IPS-11a (cell line): ENCODE data around the gene GSG1L.

Experiments
- H3K4me3 ChIP-seq: one replicate; pipeline ENCODE4 v1.5.1; 2013; ENCODE audit warnings: low read depth, low read length, control low read depth

Gene GSG1L

DNA sequence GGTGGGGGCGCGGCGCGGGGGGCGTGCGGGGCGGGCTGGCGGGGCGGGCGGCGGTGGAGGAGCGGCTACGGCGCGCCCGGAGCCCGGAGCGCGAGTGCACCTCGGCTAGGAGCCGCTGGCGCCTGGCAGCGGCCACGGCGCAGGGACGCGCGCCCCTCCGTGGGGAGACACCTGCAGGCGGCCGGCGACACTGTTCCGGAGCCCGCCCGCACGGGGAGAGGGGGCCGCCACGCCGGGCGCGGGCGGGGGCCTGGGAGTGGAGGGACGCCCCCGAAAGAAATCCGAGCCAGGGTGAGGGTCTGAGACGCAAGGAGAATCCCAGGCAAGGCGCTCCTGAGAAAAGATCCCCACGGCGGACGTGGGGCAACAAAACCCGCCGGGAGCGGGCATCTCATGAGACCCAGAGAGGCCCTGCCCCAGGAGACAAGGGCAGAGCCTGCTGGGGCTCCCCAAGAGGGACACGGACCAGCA, at the start of gene GSG1L:
GSG1L (minus strand) TSS at position 124 of the 471 bp plus-strand sequence. CDS start 290 bp downstream, outside the sequence.
- H3K4me3 ChIP-seq = peak within 1 kb of the TSS; percentile 30

DNA sequence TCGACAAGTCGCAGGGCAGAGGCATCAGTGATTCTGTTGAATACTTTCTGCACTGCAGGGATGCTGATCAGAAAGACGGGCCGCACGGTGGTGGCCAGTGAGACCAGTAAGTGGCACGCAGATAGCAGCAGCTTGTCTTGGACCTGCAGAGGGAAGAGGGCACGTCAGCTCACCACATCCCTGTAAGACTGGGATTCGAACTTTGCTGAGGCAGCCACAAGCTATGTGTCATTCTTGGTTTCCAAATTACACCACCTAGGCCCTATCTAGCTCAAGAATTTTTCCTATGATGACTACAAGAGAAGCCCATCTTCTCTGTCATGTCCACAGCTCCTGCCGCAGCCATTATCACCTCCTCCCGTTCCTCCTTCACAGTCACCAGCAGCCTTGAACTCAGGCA, 49.4 kb upstream of the GSG1L start:
- H3K4me3 ChIP-seq = no peak overlapping the region

DNA sequence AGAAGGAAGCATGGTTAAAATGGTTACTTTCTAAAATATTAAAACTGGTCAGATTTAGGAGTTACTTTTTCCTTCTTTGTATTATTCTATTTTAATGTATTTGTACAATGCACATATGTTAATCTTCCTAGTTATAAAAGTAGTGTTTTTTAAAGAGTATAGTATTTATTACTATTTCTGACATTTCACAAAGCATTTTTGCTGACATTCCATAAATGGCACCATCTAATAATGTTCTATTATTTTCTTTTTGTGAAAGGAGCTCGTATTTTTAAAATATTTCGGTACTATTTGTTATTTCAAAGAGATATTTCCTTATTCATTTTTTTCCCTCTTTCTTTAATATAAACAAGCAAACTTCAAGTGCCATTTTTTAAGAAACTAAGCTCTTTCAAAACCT, 47.5 kb upstream of the GSG1L start:
- H3K4me3 ChIP-seq = no peak overlapping the region

DNA sequence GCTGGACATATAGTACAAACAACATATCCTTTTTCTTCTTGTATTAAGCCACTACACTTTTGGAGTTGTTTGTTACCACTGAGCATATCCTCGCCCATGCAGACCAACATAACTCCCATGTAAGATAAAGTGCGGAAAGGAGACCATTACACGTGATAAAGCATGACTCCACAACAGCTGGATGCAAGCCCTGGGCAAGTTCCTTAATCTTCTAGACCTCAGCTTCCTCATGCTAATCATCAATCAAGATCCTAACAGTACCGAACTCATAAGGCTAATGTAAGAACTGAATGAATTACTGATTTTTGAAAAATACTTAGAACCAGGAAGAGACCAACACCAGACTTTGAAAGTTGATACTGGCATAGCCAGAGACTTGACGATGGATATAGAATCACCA, 47.0 kb upstream of the GSG1L start:
- no peak overlapping the region for H3K4me3 ChIP-seq

DNA sequence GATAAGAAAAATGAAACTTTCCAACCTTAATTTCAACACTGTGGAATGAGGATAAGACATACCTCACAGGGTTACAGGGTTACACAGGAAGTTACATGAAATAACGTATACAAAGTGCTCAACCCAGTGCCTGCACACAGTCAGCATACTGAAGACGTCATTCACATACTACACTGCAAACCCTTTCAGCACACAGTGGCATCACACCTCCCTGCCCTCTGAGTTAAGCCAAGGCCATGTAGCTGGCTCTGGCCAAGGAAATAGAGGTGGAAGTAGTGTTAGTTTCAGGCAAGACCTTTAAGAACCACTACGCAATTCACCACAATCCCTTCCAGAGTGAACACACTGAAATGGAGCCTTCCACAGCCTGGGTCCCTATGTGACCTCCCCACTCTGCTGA, 46.6 kb upstream of the GSG1L start:
- H3K4me3 ChIP-seq = no peak overlapping the region

DNA sequence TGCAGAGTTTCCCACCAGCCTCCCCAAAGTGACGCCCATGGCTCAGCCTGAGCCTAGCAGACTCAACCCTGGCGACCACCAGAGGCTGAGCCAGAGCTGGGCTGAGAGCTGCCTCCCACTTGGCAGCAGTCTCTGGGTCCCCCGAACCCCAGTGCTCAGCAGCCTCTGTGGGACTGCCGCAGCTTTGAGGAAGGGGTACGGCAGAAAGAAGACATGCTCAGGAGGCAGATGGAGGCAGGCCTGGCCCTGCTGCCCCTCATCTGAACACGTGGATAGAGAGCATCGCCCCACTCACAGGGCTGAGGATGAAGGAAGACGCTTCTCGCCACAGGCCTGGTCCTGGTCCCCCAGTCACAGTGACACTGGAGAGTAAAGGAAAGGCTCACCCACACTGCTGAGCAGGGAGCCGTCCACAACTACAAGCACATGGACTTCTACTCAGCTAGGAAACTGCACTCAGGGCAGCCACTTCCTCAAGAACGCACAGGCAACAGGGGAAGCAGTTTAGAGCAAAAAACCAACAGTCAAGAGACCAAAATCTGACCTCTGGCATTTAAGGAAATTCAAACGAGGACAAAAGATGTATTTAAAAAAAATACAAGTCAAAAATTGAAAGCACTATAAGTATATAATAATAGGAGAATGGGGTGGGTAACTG, 45.2 kb upstream of the GSG1L start:
- no peak overlapping the region for H3K4me3 ChIP-seq

DNA sequence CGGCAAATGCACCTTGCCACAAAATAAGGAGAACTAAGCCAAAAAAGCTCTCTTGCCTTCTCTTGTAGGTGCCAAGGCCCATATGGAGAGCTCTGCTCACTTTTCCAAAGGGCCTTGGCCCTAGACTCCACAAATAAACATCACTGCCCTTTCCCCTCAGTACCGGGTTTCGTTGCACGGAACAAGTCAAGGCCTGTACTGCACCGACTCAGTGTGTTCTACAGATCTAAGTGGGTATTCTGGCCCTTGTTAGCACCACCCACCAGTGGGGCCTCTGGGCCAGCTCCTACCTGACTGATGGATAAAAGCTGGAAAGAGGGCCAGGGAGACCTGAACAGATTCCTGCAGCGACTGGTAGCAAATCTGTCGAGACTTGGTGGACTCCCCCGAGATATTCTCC, 43.7 kb upstream of the GSG1L start:
- no peak overlapping the region for H3K4me3 ChIP-seq

DNA sequence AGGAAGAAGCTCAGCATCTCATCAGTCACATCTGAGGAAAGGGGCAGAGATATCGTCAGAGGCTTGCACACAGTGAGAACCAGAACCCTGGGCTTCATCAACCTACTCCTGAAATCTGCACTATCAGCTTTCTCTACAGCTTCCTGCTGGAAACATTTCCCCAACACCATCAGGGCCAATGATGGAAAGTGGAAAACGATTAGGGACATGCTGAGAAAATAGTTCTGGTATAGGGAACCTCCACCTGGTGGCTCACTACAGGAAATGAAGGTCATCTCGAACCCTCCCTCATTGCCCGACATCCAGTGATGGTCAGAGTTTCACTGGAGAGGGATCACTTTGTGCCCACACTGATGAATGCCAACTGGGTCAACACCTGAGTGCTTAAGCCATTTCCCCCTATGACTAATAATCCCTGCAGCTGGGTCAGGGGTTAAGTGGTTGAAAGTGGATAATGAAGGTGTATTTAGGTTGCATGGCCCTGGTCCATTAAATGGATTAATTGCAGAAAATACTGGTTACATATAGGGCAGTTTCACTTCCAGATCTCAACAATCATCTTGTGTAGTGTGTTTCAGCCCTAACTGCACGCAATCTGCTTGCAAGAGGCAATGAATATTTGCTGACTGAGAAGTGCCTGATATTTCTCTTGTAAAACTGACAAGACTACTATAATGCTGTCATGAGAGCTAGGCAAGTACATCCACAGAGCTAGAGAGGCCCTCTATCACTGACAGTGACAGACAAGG, 43.1 kb upstream of the GSG1L start:
- no peak overlapping the region for H3K4me3 ChIP-seq

DNA sequence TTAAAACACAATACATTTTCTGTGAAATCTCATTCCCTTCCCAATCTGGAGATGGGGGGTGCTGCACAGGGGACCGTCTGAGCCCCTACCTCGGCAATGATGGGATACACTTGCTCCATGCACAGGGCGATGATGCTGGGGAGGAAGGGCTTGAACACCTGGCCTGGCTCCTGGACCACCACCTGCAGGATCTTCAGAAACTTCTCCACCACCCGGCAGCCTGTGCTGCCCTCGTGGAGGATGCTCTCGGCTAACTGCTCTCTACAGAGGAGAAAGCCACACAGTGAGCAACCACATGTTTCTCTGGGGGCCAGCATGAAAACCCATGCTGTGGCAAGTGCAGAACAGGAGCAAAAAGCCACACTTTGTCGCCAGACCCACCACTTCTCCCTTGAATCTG, 42.4 kb upstream of the GSG1L start:
- H3K4me3 ChIP-seq = no peak overlapping the region

DNA sequence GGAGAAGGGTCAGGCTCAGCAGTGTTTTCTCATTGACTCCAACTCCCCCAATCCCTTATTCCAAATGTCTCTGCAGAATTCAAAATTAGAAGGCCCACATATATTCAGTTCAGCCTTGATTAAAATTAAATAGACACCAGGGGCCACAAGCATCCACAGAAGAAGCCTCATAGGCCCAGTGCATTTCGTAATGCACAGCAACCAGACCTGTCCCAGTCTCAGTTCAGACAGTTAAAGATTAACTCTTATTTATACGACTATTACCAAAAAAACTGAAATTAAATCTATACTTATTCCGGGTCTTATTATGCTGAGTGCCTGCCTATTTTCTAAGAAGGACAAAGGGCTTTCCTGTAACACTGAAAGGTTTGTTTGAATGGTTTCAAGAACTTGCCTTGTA, 41.8 kb upstream of the GSG1L start:
- H3K4me3 ChIP-seq = no peak overlapping the region

DNA sequence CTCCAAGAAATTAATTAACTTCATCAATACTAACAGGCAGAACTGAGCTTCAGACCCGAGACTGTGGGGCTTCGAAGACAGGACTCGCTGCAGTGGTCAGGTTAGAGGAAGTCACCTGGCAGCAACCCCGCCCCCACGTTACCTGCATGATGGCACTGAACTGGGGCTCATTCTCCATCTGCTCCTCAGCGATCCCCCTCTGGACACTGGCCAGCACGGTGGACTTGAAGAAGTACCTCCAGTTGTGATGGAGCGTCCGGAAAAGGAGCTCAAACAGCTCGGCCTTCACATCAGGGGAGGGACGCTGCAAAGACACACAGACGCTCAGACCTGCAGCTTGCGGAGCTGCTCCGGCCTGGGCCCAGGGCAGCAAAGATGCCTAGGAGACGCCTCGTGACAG, 40.9 kb upstream of the GSG1L start:
- H3K4me3 ChIP-seq = no peak overlapping the region

DNA sequence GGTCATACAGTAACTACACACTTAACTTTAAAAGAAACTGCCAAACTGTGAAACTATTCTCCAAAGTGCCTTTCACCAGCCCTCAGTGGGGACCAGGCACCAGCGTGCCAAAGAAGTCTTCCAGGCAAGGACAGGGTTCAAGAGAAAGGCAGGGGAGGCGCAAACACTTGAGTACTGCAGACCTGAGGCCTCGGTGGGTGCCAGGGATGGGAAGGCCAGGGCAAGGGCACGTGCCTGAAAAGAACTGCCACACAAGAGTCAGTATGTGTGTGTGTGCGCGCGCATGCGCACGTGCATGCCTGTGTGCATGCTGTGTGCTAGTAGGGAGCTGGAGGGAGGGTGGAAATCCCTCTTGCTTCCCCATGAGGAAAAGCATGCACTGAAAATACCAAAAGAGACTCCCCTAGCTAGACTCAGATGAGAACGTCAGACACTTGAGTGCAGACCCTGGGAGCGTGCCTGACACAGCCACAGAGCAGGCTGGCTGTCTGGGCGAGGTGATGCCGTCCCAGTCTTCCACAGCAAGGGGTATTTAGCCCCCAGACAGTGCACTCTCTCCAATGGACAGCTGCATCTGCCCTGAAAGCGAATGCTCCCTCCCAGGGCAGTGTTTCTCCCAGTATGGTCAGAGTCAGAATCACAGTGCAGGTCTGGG, 40.1 kb upstream of the GSG1L start:
- no peak overlapping the region for H3K4me3 ChIP-seq

DNA sequence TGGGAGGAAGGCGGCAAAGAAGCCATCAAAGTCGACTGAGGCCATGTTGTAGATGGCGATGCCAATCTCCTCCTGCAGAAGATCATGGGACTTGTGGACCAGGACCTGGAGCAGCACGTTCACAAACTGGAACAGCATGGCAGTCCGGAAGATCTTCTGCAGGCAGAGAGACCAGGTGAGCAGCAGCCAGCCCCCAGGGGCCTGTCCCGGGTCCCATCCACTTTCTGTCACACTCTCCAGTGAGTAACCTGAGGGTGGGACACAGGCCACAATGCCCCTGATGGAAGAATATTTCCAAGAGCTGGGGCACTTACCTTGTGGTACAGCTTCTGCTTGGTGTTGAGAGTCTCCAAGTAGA, 38.0 kb upstream of the GSG1L start:
- H3K4me3 ChIP-seq = no peak overlapping the region

DNA sequence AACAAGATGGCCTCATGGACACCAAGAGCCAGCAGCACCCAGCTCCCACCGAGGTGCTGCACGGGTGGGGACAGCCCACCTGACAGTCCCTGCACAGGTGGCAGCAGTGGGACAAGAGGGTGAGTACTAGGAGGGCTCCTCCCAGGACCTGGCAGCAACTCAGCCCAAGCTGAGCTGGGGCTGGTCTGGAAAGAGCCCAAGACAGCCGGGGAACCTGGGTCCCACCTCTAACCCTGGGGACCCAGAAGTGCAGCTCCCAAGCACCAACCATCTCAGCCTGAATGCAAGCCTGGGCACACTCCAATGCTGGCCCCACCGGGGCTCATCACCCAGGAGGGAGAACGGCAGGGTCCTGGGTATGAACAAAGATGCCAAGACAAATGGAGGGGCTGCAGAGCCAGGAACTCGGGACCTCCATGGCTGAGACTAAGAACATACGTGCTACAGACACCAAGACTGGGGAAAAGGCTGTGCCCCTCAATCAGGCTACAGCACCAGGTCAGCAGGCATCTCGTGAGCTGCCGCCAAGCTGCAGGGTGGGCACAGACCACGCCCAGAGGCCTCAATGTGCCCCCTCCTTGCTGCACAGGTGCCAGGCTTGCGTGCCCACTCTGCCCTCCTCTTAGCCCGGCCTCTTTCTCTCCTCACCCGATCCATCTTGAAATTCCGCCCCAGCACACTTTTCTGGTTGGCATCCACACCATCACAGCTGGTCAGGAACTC, 37.5 kb upstream of the GSG1L start:
- no peak overlapping the region for H3K4me3 ChIP-seq

DNA sequence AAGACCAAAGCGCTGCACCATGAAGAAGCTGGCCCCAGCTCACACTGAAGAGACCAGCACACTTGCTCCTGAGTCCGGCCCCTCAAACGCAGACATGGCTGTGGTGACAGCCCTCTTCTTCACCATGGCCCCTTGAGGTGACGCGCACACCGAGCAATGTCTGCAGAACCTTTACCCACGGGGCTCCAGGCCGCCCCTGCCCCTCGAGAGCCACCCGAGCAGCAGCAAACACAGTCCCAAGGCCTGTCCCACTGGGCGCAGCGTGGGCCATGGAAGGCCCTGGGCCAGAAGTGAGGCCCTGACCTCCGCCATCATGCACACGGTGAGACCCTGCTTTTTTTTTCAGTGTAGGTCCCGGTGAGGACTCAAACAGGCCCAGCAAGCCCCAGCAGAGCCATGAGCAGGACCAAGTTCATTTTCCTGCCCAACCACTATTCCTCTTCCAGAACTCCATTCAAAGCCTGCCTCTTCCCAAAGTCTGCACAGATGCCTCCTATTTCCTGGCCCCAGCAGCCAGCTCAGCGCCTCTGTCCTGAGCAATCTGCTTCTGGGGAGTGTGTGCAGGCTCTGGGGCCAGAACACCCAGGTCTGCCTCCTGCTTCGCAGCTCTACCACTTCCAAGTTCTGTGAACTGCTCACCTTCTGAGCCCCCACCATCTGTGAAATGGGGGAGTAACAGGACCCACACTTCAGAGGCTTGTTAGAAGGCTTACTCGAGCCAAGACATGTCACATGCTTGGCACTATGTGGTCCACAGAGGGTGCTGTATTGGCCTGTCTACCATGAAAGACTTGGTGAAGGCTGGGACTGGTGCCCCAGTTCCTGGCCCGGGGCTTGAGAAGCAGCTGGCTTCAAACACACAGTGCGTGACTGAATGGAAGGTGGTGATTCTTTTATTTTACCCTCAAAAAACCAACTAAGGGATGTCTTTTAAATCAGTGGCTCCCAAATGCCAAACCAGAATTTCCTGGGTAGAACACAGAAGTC, 35.7 kb upstream of the GSG1L start:
- no peak overlapping the region for H3K4me3 ChIP-seq

DNA sequence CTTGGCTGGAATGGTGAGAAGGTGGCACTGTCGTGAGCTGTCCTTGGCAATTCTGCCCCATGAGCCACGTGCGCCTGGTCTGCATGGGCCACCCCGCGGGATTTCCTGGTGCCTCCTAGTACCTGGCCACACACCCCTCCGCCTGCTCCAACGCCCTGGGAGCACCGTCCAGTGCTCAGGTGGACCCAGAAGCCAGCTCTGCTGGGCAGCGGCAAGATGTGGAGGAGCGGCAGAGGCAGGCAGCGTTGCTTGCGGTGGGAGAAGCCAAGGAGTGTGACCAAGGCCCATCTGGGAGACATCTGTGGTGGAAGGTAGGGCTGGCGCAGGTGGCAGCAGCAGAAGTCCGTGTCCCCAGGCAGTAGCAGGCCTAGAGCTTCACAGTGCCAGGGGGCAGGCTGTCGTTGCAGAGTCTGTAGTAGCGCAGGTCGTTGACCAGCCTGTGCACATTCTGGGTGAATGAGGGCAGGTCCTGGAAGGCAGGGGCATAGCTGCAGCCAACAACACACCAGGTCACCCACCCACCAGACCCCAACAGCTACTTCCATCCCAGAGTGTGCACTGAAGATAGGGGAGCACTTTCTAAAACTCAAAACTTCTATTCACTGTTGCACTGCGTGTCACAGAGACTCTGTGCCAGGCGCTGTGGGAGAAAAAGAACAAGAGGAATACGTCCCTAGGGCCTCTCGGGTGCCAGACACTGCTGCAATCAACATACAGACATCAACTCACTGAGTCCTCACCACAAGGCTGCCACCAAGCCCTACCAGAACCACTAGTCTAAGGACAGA, 34.9 kb upstream of the GSG1L start:
- no peak overlapping the region for H3K4me3 ChIP-seq

DNA sequence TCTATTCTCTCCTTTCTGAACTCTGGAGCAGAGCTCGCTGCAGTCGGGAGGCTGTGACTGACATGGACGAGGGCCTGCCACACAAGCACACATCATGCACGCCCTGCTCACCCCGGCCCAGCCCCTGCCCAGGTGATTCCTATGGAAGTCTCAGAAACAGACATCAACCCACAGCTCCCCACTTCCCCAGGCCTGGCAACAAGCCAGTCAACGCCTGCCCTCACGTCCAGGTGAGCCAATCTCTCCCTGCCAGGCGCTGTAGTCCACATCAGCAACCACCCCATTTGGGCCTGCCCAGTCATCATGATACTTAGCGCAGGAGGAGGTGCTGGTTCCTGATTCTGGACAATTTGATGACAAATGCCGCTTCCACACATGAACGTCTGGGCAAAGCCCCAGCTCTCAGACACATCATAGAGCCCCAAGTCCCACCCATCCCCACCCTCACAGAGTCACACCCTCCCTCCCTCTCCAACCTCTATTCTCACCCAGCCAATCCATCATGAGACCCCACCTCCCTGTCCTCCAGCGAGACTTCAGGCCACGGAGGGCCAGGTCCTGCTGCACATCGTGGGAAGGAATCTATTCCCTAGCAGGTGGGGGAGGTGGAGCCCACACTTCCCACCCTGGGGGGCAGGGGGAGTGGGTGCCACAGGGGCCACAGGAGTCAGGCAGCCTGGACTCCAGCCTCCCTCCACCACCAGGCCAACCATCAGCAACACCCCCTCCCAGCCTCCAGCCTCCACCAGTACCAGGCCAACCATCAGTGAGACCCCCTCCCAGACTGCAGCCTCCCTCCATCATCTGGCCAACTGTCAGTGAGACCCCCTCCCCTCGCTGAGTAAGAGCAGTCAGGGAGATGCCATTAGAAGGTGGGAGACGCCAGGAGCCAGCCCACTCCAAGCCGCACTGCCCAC, 33.7 kb upstream of the GSG1L start:
- H3K4me3 ChIP-seq = no peak overlapping the region

DNA sequence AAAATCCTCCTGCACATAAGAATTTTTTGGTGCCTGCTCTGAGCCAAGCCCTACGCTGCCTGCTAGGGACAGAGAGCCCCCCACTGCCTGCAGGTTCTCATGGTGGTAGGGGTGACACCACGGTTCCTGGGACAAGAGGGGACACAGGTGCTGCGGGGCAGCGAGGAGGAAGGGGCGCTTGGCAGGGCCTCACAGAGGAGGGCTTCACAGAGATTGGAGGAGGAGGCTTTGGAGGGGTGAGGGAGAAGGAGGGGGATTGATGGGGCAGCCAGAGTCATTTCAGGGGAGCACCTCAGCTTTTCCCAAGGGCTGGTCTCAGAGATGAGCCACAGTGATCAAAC, 29.8 kb upstream of the GSG1L start:
- no peak overlapping the region for H3K4me3 ChIP-seq
